Right lobe of liver (tissue), 4 donors: Measurements from ENCODE around the gene RHOH.

Experiments
- POLR2A ChIP-seq: fragments of 450-650 bp; IDR thresholded peaks from one replicate; pipeline ENCODE4 v1.6.1; 2017; ENCODE audit warnings: antibody characterized with exemption, mild to moderate bottlenecking
- TF ChIP-seq, protein P1 (sequence below), 4 donors: fragments of 200-600 bp in 3 of 4; fragments of 450-650 bp in 1 of 4; IDR thresholded peaks; one replicate each; pipeline versions ENCODE4 v1.5.1 to v1.8.0; 2016 to 2022; ENCODE audit warnings: antibody characterized with exemption in 4 of 4, mild to moderate bottlenecking in 2 of 4
- donor health status: DM: no; HTN: no; CAD: no.
- donor health status: DM: no; HTN: no; CAD: no.
- donor health status: DM: no; HTN: yes; CAD: no.

DNA sequence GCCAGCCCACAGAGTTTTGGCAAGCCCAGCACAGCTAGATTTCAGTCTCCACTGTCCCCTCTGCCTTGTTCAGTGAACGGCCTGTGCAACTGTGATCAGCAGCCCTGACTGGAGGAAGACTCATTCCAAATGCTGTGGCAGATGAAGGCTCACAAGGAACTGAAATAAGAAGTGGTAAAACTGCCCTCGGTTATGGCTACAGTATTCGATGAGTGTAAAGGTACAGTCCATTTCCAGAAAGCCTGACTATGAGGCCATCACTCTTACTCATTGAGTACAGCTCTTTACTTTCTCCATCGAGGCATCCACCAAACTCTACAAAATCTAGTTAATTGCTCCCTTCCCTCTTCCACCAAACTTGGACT is 69.1 kb downstream of the RHOH start:
- TF ChIP-seq, protein P1, sequence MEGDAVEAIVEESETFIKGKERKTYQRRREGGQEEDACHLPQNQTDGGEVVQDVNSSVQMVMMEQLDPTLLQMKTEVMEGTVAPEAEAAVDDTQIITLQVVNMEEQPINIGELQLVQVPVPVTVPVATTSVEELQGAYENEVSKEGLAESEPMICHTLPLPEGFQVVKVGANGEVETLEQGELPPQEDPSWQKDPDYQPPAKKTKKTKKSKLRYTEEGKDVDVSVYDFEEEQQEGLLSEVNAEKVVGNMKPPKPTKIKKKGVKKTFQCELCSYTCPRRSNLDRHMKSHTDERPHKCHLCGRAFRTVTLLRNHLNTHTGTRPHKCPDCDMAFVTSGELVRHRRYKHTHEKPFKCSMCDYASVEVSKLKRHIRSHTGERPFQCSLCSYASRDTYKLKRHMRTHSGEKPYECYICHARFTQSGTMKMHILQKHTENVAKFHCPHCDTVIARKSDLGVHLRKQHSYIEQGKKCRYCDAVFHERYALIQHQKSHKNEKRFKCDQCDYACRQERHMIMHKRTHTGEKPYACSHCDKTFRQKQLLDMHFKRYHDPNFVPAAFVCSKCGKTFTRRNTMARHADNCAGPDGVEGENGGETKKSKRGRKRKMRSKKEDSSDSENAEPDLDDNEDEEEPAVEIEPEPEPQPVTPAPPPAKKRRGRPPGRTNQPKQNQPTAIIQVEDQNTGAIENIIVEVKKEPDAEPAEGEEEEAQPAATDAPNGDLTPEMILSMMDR (IDR thresholded peaks at IDR 0.05) = no peak
- no peak for TF ChIP-seq POLR2A
